HG03565 (cell line): ENCODE measurements around the gene KCNMB2.
"Not testable (repeated sequence)": the region's sequence is repeated elsewhere in the genome, so short reads cannot be mapped to it uniquely, and the experiment has no call there.

Experiments used
- ATAC-seq: cut with Tn5 transposase; IDR thresholded peaks from one replicate; pipeline ENCODE4 v1.9.1; 2021; ENCODE audit warnings: mild to moderate bottlenecking, moderate library complexity; ENCODE audit not compliant: unreplicated experiment

KCNMB2 gene

DNA sequence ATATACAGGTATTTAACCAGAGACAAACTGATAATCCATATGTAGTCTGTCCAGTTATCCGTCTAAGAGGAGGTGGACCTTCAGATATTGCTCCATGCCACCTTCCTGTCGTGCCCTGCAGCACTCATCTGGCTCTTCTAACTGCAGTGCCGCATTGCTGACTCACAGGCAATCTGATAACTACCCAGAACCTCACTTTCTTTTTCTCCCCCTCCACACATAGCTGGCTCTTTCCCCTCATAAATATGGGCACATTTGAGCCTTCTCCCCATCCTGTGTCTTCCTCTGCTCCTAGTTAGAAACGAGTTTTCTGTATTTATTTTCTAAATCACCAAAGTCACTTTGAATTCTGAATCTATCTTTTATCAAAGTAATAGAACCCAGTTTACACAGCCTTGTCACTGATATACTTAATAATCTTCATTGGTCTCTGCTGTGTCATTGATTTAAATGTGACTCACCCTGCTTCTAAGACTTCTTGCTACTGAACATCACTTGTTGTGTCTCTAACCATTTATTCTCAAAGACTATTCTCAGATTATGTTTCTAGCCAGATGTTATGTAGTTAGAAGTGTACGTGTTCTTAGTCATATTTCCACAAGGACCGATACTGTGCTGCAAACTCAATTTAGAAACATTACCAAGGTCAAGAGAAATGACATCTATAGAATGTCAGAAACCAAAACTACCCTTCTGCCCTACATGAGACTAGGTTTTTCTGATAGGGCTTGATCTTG, 17.4 kb upstream of the KCNMB2 start:
- peak; percentile 81 for ATAC-seq

- no peak for ATAC-seq
Observed at GRCh38 chr3:178519701-178520100, 16.5 kb upstream of the KCNMB2 start.

DNA sequence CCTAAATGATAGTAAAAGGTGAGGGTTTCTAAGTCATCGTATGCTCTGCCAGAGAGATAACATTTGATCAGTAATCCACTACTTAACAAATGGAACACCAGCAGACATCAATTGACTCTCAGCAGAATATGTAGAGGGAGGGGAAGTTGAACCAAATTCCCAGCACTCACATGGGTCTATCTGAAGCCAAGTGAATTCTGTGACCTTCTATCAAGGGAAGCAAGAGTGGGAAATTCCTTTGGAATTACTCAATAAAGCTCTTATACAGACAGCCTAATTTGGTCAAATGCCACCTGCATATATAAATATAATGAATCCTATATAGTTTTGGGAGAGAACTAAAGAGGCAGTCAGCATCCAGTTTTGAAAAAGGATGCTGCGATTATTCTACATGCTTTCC, 15.8 kb upstream of the KCNMB2 start:
- ATAC-seq = no peak

GRCh38 chr3:178522200-178523052, 13.8 kb upstream of the KCNMB2 start:
- no peak for ATAC-seq

GRCh38 chr3:178525251-178525650, 11.0 kb upstream of the KCNMB2 start:
- ATAC-seq = no peak

GRCh38 chr3:178526291-178526690, 9.9 kb upstream of the KCNMB2 start:
- ATAC-seq = no peak

DNA sequence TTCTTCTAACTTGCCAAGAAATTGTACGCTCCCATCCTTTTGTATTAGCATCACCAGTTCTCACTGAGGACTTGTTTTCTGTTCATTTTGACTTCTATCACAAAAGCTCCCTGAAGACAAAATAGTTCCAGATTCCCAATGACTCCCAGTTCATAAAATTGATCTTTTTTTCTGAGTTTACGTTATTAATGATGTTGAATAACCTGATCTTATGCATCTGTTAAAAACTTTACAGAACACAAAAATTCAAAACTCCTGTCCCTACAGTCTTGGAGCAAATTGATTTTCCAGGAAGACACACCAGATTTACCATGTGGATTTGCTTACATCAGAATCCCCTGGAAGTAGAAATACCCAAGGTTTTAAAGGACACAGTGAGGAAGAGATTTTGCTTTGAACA, 8.3 kb upstream of the KCNMB2 start:
- no peak for ATAC-seq

GRCh38 chr3:178529606-178530225, 6.5 kb upstream of the KCNMB2 start:
- ATAC-seq = no peak

DNA sequence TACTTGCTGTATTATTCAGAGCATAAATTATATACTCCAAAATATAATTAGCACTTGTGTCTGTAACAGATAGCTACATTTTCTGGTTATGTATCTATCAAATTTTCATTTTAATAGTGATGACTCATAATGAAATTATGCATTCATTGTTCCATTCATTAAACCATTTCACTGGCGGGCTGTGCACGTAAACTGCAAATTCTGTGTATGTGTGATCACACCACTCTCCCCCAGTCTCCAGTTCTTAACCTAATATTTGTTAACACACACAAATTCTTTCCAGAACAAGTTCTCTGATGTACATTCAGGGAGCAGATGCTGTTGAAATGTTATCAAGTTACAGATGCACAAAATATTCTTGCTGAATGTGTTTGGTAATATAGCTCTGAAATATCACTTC, 3.8 kb upstream of the KCNMB2 start:
- ATAC-seq = no peak

- ATAC-seq = no peak
Observed at GRCh38 chr3:178537122-178537705, 978 bp downstream of the KCNMB2 start.

DNA sequence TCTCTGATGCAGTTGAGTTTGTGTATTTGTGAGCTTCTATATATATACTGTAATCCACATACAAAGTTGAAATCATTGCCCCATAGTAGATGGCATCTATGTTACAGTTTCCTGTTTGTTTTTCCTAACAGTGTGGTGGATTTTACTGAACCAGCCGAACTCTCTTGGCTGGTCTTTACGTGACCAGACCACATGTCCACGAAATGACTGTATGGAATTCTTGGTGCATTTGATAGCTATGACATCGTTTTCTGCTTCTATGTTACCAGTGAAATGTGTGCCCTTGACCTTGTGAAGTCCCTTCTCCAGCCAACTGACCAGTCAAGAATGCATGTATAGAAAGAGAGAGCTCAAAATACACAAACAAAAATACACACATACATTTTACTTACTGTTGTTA, 1.8 kb downstream of the KCNMB2 start:
- no peak for ATAC-seq

GRCh38 chr3:178540184-178540583, 3.9 kb downstream of the KCNMB2 start:
- ATAC-seq = no peak

GRCh38 chr3:178545337-178545736, 9.1 kb downstream of the KCNMB2 start:
- ATAC-seq = peak; percentile 27

- ATAC-seq = peak; percentile 38
Observed at GRCh38 chr3:178546079-178546478, 9.8 kb downstream of the KCNMB2 start.

GRCh38 chr3:178549426-178549825, 13.2 kb downstream of the KCNMB2 start:
- ATAC-seq = not testable (repeated sequence)

DNA sequence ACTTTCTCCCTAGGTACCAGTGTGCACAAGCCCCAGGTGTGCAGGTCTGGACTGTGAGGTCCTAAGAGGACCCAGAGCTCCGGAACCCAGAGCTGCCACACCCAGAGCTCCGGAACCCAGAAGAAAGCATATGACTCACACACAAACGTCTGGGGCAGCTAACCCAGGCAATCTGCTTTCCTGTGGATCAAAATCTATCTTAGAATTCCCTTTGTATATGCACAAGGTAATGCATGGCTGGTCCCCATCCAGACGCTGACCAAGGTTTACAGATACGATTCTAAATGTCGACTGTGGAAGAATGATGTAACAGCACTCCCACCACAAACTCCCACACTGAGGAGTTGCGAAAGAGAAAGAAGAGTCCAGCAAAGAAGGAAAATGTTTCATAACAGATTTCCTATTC, 15.7 kb downstream of the KCNMB2 start:
- ATAC-seq = no peak

GRCh38 chr3:178558637-178559036, 22.4 kb downstream of the KCNMB2 start:
- ATAC-seq = no peak

DNA sequence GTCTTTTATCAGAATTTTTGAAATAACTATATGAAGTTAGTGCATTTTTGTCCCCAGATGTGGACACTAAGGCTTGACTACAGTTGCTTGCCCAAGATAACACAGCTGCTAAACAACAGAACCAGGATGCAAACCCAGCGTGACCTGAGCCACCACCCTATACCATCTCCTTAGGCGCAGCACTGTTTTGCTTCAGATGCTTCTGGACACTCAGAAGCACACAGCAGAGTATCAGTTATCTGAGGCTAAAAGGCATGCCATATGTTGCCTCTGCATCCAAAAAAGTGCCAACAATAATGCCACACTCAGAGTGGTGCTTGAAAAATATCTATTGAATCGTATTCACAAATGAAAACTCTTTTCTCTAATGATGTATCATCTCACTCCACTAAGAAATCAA, 24.5 kb downstream of the KCNMB2 start:
- ATAC-seq = no peak

DNA sequence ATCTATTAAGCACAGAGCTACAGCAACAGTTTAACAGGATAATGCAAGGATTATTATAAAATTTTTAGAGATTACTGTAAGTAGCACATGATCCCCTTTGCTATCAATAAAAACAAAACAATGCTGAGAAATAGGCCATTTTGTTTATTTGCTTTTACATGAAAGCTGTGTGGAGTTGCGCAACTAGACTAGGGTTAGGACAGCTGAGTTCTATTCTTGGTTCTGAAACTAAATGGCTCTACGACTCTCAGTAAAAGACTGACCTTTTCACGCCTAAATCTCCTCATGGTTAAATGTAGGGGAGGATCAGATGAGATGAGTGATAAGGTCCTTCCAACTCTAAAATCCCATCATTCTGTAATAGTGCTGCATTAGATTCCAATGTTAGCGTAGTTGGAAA, 25.0 kb downstream of the KCNMB2 start:
- no peak for ATAC-seq

DNA sequence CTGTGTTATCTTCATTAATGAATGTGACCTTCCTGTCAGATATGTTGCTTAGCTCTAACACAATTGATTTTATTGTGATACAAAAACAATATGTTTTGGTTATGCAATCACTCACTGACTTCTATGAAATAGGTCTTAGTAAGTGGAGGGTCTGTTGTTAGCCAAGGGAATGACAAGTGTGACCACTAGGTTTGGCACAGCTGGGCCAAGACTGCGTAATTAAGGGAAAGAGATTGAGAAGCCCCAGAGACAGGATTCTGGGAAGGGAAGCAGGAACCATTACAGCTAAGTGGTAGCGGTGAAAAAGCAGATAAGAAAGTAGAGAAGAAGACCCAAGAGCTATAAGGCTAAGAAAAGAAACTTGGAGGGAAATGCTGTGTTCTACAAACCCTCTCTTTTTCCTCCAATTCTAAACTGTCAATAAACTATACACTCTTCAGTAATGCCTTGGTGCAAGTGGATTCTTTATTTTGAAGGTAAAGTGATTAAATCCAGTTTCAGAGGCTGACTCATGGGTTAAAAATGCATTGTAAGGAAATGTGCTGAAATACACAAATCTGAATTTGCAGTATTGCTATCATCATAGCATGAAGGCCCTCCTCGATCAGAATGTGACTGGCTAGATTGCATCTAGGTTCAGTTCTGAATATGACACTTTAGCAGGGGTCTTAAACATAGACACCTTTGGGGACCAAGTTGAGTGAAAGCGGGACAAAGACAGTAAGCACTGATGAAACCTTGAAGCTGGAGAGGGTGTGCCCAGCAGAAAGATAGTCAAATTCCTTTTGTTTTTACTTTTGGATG, 26.1 kb downstream of the KCNMB2 start:
- no peak for ATAC-seq

- ATAC-seq = no peak
Observed at GRCh38 chr3:178562947-178563232, 26.7 kb downstream of the KCNMB2 start.
